ENCODE results near the gene CLTRN. TPM values are rescaled to one million over a fixed set of nuclear protein-coding genes. Genes with fewer than 3 reads are reported as not detected.

CLTRN gene
- total and polyA plus RNA-seq, 10 donors: 0.16 to 0.48 (median 0.30) TPM; not detected in 5

DNA sequence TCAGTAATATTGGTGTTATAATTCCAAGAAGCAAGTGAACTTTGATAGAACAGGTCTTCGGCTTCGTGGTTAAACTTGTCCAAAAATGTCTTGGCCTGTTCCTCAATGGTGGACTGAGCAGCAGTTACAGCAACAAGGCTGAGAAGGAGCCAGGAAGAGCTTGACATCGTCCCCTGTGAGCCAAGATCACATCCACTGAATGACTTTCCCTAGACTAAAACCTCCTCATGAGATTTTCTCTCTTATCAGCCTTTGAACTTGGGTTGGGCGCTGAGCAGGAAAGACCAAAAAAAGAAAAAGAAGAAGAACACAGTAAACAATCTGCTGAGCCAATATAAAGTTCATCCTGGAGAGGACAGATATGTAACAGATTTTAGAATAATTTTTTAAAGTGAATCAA, 63.9 kb downstream of the CLTRN start, which contains the start of gene ACE2:
TSS of gene ACE2 (minus strand) at position 216 of the 400 bp plus-strand sequence. CDS start at position 167, 49 bp downstream.
- H3K4me3 ChIP-seq: no peak within 1 kb of the TSS
- no peaks in the 10 kb centered on the region for H3K36me3 ChIP-seq
- H3K9me3 ChIP-seq: no peaks in the 10 kb centered on the region
- no peak for DNase-seq
- peaks cover 0 to 38% (median 0%) of the 10 kb centered on the region in 7 donors for H3K27me3 ChIP-seq (replicated peaks in 1 of 7)
- intact Hi-C loops (cut with DNase I; ENCODE audit: low total_unique reads): no loop called here
- WGBS, 5 donors: 63 to 88% (median 75%) methylated on average over 4 of the region's 4 CpGs
- no peak within 1 kb of the TSS for H3K27ac ChIP-seq
- no peak for TF ChIP-seq POLR2AphosphoS5 (IDR thresholded peaks at IDR 0.05)
- TF ChIP-seq, protein P1, sequence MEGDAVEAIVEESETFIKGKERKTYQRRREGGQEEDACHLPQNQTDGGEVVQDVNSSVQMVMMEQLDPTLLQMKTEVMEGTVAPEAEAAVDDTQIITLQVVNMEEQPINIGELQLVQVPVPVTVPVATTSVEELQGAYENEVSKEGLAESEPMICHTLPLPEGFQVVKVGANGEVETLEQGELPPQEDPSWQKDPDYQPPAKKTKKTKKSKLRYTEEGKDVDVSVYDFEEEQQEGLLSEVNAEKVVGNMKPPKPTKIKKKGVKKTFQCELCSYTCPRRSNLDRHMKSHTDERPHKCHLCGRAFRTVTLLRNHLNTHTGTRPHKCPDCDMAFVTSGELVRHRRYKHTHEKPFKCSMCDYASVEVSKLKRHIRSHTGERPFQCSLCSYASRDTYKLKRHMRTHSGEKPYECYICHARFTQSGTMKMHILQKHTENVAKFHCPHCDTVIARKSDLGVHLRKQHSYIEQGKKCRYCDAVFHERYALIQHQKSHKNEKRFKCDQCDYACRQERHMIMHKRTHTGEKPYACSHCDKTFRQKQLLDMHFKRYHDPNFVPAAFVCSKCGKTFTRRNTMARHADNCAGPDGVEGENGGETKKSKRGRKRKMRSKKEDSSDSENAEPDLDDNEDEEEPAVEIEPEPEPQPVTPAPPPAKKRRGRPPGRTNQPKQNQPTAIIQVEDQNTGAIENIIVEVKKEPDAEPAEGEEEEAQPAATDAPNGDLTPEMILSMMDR (IDR thresholded peaks at IDR 0.05 in 8 of 11, conservative IDR thresholded peaks at IDR 0.05 in 3 of 11): no peak
- no peak for TF ChIP-seq POLR2A (IDR thresholded peaks at IDR 0.05)
- H3K4me1 ChIP-seq: no peaks in the 10 kb centered on the region

DNA sequence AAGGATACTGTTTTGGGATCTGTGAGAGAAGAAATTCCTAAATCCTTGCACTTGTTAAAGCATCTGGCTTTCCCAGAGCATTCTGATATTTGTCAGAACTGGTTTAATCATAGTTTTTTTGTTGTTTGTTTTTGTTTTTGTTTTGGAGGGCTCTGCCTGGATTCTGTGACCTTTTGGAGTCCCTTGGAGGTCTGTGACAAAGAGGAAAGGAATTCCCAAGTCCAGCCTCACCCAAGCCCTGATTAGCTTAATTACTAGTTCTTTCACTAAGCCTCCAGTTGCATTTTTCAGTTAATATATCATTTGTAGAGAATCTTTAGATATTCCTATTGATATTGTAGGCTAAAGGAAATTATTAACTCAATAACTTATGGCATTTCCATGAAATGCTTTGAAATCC, 64.6 kb downstream of the CLTRN start:
- intact Hi-C loops (cut with DNase I; ENCODE audit: low total_unique reads): no loop called here
- H3K27me3 ChIP-seq (replicated peaks in 1 of 7): peaks cover 0 to 38% (median 0%) of the 10 kb centered on the region in 7 donors

DNA sequence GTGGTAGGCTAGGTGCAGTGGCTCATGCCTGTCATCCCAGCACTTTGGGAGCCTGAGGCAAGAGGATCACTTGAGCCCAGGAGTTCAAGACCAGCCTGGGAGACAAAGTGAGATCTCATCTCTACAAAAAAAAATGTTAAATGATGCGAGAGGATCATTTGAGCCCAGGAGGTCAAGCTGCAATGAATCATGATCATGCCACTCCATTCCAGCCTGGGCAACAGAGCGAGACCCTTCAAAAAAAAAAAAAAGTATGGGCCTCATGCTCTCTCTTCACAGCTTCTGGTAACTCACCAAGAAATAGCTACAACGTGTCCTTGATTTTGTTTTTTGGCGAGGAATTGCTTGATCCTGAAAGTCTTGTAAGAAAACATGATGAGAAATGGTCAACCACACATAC, 65.1 kb downstream of the CLTRN start:
- WGBS, 5 donors: 61 to 92% (median 84%) methylated on average over 4 of the region's 4 CpGs
- no peak overlapping the region for H3K27ac ChIP-seq
- no peak for TF ChIP-seq POLR2A (IDR thresholded peaks at IDR 0.05)
- TF ChIP-seq, protein P1 (IDR thresholded peaks at IDR 0.05 in 8 of 11, conservative IDR thresholded peaks at IDR 0.05 in 3 of 11): no peak
- TF ChIP-seq POLR2AphosphoS5 (IDR thresholded peaks at IDR 0.05): no peak
- no peaks in the 10 kb centered on the region for H3K36me3 ChIP-seq
- H3K27me3 ChIP-seq (replicated peaks in 1 of 7): peaks cover 0 to 33% (median 0%) of the 10 kb centered on the region in 7 donors
- H3K4me3 ChIP-seq: no peak overlapping the region
- no peaks in the 10 kb centered on the region for H3K9me3 ChIP-seq
- H3K4me1 ChIP-seq: no peaks in the 10 kb centered on the region
- DNase-seq: no peak
- intact Hi-C loops (cut with DNase I; ENCODE audit: low total_unique reads): no loop called here

More for the DNA sequence above, 64.6 kb downstream of the CLTRN start:
- Histone ChIP-seq H3K4me1 (no peaks in the 10 kb centered on the region), H3K36me3 (no peaks in the 10 kb centered on the region), H3K9me3 (no peaks in the 10 kb centered on the region), H3K27ac (no peak overlapping the region), H3K4me3 (no peak overlapping the region)
- no peak for DNase-seq
- TF ChIP-seq POLR2AphosphoS5 (IDR thresholded peaks at IDR 0.05) (no peak), POLR2A (IDR thresholded peaks at IDR 0.05) (no peak)
- TF ChIP-seq, protein P1 (IDR thresholded peaks at IDR 0.05 in 8 of 11, conservative IDR thresholded peaks at IDR 0.05 in 3 of 11): no peak

DNA sequence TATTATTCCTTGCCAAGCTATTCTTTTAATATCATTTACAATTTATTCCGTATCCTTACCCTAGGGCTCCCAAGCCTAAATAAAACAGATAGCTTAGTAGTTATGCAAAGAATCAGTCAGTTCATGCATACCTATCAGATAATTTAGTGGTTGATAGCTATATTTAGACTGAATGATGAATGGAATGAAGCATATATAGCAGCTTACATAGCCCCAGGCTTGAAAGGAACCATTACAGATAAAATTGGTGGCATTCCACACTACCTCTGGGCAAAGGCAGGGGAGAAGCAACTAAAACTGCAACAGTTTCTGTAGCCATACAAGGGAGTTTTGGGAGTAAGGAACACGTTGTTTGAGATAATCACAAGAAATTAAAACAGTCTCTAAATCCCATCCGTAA, 66.6 kb downstream of the CLTRN start:
- Histone ChIP-seq H3K9me3 (no peaks in the 10 kb centered on the region), H3K4me1 (no peaks in the 10 kb centered on the region), H3K4me3 (no peak overlapping the region), H3K36me3 (no peaks in the 10 kb centered on the region), H3K27me3 (replicated peaks in 1 of 7) (peaks cover 0 to 33% (median 0%) of the 10 kb centered on the region in 7 donors), H3K27ac (no peak overlapping the region)
- no peak for DNase-seq
- TF ChIP-seq, protein P1 (IDR thresholded peaks at IDR 0.05 in 8 of 11, conservative IDR thresholded peaks at IDR 0.05 in 3 of 11): no peak
- no peak for TF ChIP-seq POLR2AphosphoS5 (IDR thresholded peaks at IDR 0.05)
- no peak for TF ChIP-seq POLR2A (IDR thresholded peaks at IDR 0.05)
- 58 to 88% (median 85%) methylated on average over 3 of the region's 3 CpGs for WGBS, 5 donors
- intact Hi-C loops (cut with DNase I; ENCODE audit: low total_unique reads): no loop called here

Data from spleen (tissue), 11 donors.